CD4-positive, alpha-beta T cell treated with Interleukin-10 for 1 hour (primary cell): Measurements from ENCODE around the gene IRX5.

ENCODE experiments used
- DNase-seq: peaks from one replicate; pipeline ENCODE4 v3.0.0-alpha.2; 2020

IRX5 gene

DNA sequence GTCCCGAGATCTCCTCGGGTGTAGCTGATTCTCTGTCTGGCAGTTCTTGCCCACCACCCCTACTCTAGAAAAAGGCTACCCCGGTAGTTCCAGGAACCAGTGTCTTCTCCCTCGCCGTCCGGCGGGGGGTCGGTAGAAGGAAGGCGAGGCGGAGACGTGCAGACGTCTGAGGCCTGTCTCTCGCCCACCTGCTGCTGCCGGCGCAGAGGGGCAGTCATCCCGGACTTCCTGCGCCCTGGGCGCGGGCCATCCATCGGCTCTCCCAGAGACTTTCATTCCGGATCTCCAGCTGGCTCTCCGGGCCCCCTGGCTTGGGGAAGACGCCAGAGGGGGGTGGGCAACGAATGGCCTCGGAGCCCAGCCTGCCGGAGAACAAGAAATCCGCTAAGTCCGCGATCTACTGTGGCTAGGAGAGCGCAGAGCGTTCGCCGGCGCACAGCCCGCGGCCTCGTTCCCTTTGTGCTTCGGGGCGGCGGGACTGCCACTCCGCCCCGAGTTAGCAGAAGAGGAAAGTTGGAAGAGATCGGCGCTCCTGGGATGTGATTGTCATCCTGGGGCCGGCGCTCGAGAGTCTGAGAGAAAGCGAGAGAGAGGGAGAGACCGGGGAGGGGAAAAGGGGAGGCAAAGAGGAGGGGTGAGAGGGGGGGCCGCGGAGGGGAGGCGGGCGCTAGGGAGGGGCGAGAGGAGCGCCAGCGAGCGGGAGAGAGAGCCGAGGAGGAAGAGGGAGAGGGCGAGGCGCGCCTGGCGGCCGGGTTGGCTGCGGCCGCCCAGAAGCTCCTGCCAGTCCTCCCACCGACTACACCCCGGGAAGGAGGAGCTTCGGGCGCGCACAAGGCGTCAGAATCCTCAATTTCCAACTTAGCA lies at the start of gene IRX5:
IRX5 (plus strand) TSS at position 861 of the 864 bp plus-strand sequence. CDS start 334 bp downstream, outside the sequence.
- peak; percentile 41 for DNase-seq

DNA sequence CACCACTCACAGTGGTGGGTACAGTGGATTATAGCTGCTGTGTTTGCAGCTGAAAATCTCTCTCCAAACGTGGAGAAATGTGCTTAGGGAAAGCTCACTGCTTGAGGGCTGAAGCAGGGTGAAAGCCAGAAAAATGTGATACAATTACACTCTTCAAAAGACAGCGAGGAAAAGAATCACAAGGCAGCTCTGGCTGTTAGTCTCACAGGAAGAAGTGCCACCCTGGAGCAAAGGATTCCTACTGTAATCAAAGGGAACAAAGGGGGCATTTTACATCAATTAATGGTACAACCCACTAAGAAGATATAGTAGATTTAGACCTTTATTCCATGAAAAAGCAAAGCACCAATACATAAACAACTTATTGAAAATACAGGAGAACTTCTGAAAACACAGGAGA lies 48.1 kb upstream of the IRX5 start:
- no peak for DNase-seq

DNA sequence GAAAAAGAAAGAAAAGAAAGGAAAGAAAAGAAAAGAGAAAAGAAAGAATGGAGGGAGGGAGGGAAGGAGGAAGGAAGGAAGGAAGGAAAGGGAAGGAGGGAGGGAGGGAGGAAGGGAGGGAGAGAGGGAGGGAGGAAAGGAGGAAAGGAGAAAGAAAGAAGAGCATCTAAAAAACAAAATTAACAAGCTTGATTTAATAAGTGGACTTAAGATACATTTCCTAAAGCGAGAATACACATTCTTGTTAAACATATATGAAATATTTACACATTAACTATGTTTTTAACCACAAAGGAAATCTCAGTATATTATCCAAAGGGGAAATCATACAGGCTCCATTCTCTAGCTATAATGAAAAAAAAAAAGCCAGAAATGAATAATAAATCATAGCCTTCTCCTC lies 47.3 kb upstream of the IRX5 start:
- no peak for DNase-seq

DNA sequence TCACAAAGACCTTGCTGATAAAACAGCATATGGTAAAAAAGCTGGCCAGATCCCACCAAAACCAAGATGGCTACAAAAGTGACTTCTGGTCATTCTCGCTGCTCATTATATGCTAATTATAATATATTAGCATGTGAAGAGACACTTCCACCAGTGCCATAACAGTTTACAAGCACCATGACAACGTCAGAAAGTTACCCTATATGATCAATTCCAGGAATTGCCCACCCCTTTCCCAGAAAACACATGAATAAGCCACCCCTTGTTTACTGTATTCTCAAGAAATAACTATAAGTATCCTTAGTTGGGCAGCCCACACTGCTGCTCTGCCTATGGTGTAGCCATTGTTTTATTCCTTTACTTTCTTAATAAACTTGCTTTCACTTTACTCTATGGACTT lies 44.6 kb upstream of the IRX5 start:
- no peak for DNase-seq

DNA sequence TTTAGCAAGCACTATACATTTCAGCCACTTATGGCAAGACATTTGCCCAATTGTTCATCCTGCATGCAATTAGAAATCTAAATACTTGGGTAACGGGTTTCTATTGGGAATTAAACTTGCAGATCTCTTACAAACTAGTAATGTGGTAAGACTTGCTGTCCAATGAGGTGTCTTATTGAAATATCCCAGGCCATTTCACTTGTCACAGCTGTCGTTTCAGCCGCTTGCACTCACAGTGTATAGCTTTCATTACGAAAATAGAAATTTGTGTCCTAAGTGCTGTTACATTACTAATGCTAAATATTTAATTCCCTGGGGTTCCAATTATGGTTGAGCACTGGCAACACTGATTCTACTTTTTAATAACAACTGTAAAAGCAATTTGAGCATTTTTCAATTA lies 40.3 kb upstream of the IRX5 start:
- no peak for DNase-seq

DNA sequence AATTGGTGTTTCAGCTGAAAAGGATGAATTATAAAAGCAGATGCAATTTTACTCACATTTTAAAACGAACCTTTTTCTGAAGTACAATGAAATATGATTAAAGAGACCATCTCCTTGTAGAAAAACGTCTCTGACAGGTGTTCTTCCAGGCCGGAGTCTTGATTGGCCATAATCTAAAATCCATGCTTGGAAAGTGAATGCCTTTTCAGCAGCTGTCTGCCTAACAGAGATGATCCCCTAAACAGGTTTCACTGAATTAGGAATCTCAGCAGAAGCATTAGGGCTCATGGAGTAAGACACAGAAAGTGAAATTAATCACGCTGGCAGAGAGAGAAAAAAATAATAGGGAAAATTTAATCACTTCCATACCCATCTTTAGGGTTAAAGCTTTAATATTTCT lies 39.3 kb upstream of the IRX5 start:
- no peak for DNase-seq

DNA sequence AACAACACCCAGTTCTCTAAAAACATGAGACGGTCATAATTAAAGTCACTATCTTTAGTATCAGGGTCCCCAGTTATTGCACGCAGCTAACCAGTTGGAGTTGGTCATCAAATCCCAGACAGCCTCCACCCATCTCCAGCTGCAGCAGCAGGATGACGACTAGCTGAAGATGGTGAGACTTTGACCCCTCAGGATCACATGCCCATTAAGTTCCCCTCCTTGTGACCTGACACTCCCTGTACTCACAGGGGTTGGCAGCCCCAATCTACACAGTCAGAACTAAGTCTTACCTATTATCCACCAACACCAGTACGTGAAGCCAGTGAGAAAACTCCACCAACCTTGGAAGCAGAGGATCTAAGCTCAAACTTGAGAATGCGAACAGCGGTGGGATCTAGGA lies 37.7 kb upstream of the IRX5 start:
- DNase-seq: no peak

DNA sequence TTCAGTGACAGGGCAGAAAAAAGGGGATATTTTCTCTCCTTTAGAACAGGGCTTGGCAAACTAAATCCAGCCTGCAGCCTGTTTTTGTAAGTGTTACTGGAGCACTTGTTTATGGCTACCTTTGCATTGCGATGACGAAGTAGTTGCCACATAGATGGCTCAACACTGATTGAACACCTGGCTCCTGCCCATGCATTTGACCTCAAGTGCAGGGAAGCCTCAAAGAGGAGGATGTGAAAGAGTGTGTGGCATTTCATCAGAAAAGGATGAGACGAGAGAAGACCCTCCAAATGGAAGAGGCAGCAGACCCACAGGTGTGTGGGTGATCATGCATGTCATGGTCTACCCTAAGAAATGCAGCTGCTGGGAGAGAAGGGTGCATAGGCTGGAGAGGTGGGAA lies 32.7 kb upstream of the IRX5 start:
- no peak for DNase-seq

DNA sequence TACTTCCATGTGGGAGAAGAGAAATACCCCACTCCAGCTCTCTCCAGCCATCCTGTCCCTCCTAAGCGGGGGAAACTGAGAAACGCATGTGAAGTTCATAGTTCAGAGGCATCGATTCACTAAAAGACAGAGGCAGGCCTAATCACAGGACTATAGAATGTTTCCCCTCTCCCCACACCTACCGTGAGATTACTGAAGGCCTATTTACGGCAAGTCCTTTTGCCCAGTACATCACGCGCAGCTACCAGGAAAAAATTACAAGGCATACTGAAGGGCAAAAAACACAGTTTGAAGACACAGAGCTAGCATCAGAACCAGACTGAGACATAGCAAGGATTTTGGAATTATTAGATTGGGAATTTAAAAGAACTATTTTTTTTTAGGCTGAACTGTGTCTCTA lies 29.1 kb upstream of the IRX5 start:
- DNase-seq: no peak

DNA sequence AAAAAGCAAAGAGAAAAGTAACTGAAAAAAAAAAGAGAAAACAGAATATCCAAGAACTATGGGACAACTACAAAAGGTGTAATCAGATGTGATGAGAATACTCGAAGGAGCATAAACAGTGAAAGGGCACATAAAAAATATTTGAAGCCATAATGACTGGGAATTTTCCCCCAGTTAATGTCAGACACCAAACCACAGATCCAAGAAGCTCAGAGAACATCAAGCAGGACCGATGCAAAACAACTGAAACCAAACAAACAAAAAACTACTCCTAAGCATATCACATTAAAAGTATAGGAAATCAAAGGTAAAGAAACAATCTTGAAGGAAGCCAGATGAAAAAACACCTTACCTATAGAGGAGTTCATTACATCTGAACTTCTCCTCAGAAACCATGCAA lies 27.6 kb upstream of the IRX5 start:
- no peak for DNase-seq

DNA sequence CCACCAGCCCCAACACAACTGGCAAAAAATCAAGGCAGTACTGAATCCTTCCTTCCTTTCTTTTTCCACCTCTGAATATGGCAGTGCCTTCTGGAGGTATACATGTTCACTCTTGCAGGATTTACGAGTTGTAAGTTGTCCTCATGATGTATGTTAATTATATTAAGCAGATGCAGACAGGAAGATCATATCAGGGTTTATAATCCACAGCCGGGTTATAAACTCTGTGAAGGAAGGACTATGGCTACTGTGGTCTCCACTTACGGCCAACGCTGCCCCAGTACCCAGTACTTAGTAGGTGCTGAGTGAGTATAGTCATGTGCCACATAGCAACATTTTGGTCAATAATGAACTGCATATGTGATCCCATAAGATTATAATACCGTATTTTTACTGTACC lies 19.6 kb upstream of the IRX5 start:
- DNase-seq: no peak

DNA sequence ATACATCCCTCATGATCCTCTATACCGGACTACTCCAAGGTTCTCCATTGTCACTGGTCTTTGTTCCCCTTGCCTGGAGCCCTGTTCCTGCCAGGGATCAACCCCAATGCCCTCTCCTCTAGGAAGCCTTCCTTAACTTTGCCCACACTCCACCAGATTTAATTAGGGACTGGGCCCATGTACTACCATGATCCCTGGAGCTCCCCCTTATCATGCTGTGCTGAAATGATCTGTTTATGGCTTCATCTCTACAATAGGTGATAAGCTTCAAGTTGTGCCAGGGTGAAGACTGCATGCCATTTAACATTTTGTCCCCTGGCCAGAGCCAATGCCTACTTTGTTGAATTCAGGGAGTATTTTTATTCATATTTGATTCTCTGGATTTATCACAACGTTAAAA lies 17.9 kb upstream of the IRX5 start:
- DNase-seq: no peak

DNA sequence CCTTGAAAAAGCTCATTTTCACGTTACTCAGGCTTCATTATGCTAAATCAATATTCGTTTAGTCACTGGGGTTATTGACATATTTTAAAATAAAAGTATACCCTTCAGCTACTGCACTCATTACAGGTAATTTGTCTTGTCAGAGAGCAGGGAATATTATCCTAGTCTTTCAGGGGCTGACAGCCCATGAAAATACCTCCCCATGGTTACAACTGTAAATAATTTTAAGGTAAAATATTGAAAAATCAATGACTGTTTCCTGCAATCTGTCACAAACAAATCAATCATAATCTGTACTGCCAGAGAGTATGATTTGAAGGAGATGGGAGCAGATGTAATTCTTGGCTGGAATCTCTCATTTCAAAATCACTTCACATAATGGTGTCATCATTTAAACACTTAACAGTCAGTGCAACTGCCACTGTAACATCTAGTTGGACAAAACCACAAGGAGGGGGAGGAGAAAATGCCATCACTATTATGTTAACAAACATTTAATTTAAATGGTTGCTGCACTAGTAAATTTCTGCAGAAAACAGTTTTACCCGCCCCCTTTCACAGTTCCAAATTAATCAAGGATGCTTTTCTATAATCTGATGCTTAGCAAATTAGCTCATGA lies 9.3 kb upstream of the IRX5 start:
- no peak for DNase-seq

DNA sequence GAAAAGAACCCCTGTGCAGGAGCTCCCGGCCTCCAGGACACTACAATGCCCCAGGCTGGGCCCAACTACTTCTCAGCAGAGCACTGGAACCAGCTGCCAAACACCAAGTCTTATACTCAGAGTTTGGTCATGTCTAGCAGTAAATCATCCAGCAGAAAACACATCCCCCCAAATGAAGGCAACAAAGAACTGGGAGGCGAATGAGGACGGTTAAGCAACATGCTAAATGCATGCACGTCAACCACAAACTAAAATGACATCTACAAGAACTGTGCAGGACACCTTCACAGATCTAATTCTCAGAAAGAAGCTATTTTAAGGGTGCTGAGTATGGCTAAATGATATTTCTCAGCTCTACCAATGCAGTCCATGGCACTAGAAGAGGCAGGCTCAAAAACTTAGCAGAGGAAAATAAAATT lies 7.6 kb upstream of the IRX5 start:
- no peak for DNase-seq

DNA sequence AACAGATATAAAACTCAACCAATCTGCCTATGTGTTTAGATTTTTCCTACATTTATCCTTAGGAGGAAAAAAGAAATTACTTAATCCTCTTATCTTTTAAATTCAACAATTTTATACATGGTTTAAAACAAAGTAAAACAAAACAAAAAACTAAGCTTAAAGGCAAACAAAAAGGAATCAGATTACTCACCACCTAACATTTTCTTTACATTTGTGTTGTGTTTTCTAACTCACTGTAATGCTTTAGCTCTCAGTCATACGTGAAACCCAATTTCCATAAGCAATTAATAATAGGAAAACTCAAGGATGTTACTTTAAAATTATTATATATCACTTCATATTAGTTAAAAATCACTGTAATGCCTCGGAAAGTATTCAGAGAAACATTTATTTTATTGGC lies 6.7 kb upstream of the IRX5 start:
- no peak for DNase-seq

DNA sequence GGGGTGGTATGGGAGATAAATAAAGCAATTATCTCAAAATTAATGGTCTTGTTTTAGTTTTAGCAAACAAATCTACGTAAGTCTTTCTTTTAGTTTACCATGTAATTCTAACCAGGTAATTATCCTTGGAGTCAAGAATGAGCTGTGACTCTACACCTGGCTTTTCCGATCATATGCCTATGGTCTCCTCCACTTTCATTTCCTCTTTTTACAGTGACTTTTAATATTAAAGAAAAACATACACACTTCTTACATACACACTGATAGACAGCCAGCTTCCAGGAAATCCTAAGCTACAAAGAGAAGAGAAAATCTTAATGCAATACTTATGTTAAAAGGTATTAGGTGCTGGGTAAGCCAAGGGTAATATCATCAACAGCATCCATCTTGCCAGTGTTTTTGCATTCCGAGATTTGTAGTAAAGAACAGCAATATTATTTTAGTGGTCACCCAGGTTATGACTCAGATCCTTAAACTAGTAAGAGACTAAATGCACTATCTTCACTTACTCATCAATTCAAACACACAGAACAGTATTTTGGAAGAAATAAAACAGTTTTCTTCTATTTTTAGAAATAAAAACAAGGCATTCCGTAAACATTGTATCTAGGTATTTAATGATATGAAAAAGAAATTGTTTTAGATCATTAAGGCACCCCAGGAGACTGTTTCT lies 4.4 kb upstream of the IRX5 start:
- no peak for DNase-seq

DNA sequence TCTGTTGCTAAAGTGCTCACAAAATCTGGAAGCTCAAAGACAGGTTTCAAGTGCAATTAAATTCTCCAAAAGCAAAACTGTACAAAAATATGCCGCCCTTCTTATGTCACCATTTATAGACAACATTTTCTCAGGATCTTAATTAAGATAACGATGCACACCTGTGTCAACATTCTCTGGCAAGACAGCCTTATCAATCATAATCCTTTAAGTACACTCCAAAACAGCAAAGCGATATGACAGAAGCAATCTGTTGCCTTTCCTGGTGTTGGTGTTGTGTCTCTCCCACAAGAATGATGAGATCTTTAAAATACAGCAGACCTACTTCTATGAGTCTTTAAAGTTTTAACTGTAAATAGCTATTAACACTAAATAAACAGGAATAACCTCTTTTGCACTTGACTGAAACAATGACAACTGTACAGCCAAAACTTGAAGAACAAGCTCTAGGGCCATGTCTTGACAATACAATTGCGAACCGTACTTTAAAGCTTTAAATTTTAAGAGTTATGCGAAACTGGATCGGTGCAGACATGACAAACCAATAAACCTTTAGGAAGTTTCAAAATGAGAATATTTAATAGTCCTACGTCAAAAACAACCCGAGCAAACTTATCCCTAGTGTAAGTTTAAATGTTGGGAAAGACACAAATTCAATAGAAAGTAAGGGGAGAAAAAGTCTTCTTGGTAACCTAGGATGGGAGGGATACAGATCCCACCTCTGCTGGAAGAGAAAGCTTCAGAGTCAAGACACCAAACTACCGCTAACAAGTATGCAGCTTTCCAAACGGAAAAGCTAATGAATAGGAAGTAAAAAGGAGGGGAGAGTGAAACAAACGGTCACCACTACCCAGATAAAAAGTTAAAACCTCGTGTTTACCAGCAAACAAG lies 3.3 kb upstream of the IRX5 start:
- no peak for DNase-seq

DNA sequence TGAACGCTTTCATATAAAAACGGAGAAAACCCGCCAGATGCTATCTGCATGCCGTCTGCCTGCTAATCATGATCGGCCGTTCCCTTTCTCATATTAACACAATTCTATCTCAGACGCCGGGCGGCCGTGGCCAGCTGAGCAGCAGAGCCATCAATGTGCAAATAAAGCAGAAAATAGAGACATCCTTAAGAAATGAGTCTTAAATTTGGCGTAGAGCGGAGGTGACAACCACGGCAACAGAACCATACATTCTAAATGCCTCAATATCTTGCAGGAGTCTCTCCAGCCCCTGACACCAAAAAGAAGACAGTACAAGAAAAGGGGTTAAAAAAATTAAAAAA lies 2.7 kb upstream of the IRX5 start:
- peak; percentile 5 for DNase-seq

DNA sequence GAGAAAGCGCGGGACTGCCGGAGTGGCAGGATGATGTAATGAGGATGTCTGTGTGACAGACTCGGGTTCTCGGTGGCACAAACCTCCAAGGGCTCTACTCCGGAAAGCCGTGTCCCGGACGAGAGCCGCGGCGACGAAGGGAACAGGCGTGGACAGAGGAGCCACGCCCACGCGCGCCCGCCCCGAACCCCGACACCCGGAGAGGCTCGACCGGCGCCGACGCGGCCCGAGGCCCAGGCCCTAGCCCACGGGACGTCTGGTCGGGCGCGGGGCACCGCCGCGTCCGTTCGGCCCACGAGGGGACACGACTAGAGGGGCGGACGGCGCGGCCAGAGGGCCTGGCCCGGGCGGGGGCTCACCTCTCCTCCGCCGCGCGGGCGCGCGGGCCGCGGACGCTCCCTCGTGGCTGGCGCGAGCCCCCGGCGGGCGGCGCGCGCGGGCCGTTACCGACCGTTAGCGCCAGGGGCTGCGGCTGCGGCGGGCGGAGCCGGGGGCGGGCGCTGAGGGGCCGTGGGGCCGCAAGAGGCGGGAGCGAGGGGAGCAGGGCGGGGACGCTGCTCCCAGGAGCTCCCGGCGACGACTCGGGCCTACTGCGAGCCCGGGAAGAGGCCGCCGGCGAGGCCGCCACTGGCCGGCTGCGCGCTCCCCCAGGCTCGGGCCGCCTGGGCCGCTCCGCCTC lies 2.1 kb upstream of the IRX5 start:
- DNase-seq: peak; percentile 46

DNA sequence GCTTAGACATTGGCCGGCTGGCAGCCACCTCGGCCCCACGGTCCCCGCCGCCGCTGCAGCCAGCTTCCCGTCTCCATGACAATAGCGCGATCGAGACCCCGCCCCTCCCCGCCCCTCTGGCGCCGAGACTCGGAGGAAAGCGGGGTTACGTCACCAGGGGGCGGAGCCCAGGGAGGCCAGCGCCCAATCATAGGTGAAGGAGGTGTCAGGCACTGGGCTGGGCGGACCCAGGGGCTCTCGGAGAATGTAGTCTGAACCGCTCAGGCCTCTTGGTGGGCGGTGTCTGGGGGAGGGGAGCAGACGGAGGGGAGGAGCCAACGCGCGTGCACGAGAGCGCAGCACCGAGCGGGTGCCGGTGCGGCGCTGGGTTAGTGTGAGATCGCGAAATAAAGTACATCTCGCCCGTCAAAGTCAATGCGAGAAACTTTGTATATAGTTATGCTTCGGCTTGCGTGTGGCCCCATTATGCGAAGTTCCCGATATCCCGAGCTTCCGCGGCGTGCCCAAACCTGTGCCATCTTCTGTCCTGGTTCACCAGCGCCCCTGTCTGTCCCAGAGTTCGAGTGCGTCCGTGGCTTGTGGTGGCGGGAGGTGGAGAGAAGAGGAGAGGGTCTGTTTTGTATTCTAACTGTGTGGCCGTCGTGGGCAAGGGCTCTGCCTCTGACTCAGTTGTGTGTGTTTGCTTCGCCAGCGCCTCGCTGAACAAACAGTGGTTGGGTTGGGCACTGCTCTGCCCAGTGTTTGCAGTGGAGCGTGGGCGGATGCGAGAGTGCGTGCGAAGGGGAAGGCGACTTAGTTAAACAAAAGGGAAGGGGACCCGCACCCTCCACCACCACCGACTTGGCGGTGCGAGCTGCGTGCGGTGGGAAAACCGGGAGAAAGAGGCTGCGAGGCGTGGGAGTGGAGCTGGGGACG lies 1.3 kb upstream of the IRX5 start:
- peak; percentile 95 for DNase-seq

DNA sequence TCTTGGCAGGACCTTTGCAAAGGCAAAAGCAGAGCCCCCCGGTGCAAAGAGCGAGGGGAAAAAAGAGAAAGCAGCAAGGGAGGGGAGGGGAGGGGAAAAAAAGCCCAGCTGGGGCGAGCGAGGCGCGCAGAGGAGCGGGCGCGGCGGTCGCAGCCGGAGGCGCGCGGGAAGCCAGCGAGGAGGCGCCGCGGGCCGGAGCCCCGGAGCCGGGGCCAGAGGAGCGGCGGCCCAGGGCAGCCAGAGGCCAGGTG lies 129 bp downstream of the IRX5 start:
- DNase-seq: no peak
